LNCAP (cell line): Measurements from ENCODE around the gene VPS13D.

Source experiments
- CTCF ChIP-seq: fragments of 450-650 bp; IDR thresholded peaks from 2 replicates; pipeline ENCODE4 v1.5.1; 2017; ENCODE audit warnings: mild to moderate bottlenecking

Gene VPS13D

GRCh38 chr1:12450756-12451559, 221.1 kb downstream of the VPS13D start:
- TF ChIP-seq CTCF, result no peak

DNA sequence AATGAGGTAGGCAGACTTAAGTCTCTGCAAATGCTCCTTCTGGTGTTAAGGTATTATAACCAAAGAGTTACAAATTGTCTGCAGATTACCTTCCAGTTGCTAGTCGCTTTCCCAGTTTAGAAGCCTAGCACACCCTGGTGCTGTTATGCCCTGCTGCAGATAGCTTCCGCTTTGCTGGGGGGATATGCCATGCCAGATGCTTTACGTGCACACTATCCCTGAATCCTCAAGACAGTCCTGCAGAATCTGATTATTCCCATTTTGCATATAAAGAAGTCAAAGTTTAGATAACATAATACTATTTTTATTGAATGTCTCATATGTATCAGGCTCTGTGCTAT, 221.7 kb downstream of the VPS13D start:
- no peak for TF ChIP-seq CTCF

- TF ChIP-seq CTCF, result no peak
Observed at GRCh38 chr1:12452262-12452661, 222.4 kb downstream of the VPS13D start.

DNA sequence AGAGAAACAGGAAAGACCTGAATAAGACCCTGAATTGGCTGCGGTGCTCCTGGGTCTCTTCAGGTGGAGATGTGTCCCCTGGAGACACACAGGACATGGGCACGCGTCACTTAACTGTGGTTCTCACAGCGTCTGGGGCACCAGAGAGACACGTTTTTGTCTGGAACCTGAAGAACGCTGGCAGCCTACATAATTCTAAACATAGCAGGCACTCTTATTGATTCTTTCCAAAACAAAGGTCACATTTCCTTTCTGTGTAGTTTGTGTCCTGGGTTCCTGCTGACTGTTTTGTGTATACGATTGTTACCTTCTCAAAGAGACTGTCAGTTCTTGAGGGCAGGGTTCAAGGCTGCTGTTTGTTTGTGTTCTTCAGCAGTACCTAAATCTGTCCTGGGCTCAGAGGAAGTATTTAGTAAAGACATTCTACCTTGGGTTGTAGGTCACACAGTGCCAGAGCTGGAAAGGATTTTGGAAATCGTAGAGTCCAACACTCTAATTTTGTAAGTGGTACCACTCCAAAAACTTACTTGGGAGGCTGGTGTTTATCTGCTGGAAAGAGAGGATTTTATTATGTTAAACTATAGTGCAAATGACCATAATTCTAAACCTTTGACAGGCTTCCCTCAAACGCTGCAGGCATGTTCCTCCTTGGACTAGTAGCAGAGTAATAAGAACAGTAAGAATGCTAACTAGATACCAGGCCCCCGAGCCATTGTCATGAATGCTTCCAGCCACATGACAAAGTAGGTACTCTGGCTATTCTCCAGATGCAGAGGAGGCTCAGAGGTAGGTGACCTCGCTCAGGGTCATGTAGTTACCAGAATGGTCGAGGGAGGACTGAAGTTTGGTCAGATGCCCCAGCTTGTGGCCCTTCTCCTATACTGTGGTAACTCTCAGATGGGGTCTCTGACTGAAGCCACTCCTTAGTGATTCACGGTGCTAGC, 223.8 kb downstream of the VPS13D start:
- no peak for TF ChIP-seq CTCF

GRCh38 chr1:12454406-12455391, 224.9 kb downstream of the VPS13D start:
- no peak for TF ChIP-seq CTCF

DNA sequence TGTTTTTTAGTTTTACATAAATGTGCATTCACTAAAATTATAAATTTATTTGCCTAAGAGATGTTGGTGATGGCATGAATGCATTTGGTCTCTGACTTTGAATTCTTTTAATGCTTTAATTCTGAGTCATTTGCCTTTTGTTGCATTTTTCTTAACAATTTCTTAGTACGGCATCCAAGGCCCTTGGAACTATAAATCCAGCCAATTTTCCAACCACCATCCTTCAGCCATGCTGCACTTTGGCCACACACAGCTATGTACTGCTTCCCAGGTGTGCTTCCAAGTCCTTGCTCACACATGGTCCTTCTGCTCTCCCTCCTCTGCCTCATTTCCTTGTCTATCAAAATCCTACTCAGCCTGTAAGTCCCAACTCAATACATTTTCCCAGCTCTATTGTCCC, 227.1 kb downstream of the VPS13D start:
- no peak for TF ChIP-seq CTCF

DNA sequence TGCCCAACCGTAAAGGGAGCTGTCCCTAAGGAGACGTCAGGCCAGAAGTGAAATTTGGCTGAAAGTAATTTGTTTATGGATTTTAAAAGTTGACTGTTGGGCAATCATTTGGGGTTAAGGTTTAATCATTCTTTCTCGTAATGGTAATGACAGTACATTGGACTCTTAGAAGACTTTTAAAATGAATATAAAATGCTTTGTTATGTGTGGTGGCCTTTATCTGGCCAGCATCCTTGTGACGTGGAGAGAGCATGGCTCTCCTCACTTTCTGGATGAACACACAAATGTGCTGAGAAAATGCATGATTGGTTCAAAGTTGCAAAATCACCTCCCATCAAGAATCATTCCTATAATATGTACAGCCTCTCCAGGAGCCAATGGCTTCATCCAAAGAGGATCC, 227.9 kb downstream of the VPS13D start:
- no peak for TF ChIP-seq CTCF
